IMR-90 (cell line): ENCODE data around the gene GPR183. TPM values are rescaled to one million over a fixed set of nuclear protein-coding genes. Genes with fewer than 3 reads are reported as not detected.

Source experiments
- ATAC-seq: fragments of 200-7000 bp; cut with Tn5 transposase; 2 replicates; pipeline ENCODE4 v1.9.1; 2020; ENCODE audit warnings: low read depth, mild to moderate bottlenecking, moderate library complexity
- BruUV-seq: library from RNA; stranded (reverse); fragments of 400-500 nt; replicated peaks from 2 replicates; lab custom pipeline; 2021; lab: Mats Ljungman, UMichigan
- CTCF ChIA-PET: fragments of 300-600 bp; formaldehyde crosslinking; extraction: SDS; loops from one replicate; lab custom pipeline; 2021; ENCODE audit warnings: antibody characterized with exemption; lab: Yijun Ruan, JAX
- POLR2A ChIA-PET: fragments of 300-600 bp; sonication (Branson Sonifier 250); formaldehyde crosslinking; loops from one replicate; lab custom pipeline; 2022; ENCODE audit warnings: antibody characterized with exemption; ENCODE audit not compliant: unreplicated experiment; lab: Charles Lee
- DNase-seq: peaks from one replicate; pipeline ENCODE4 v3.0.0; 2013
- H2AFZ ChIP-seq: replicated peaks from 2 replicates; pipeline ENCODE3; 2013; ENCODE audit warnings: low read length, mild to moderate bottlenecking; ENCODE audit not compliant: poor library complexity
- H2AK5ac ChIP-seq: 2 replicates; pipeline ENCODE4 v1.6.1; 2013; ENCODE audit warnings: low read depth, low read length, inconsistent platforms
- H2AK9ac ChIP-seq: replicated peaks from 2 replicates; pipeline ENCODE3; 2013; ENCODE audit warnings: mild to moderate bottlenecking, low read depth, low read length, moderate library complexity; ENCODE audit not compliant: poor library complexity
- H2BK120ac ChIP-seq: 2 replicates; pipeline ENCODE4 v1.6.1; 2013; ENCODE audit warnings: low read depth, low read length, inconsistent platforms
- H2BK15ac ChIP-seq: 3 replicates; pipeline ENCODE4 v1.6.1; 2013; ENCODE audit warnings: low read depth, low read length, inconsistent platforms
- H2BK20ac ChIP-seq: 2 replicates; pipeline ENCODE4 v1.6.1; 2013; ENCODE audit warnings: low read depth, mild to moderate bottlenecking, inconsistent platforms, low read length, moderate library complexity
- H2BK5ac ChIP-seq: 2 replicates; pipeline ENCODE4 v1.6.1; 2013; ENCODE audit warnings: mild to moderate bottlenecking, low read depth, low read length, inconsistent platforms; ENCODE audit not compliant: poor library complexity, severe bottlenecking
- H3K14ac ChIP-seq: replicated peaks from 2 replicates; pipeline ENCODE4 v1.6.1; 2013; ENCODE audit warnings: low read depth, low read length, inconsistent platforms
- H3K18ac ChIP-seq: 2 replicates; pipeline ENCODE4 v1.6.1; 2013; ENCODE audit warnings: low read depth, low read length, control low read depth
- H3K23ac ChIP-seq: 2 replicates; pipeline ENCODE4 v1.6.1; 2013; ENCODE audit warnings: low read depth, low read length, inconsistent platforms
- H3K27ac ChIP-seq: 2 replicates; pipeline ENCODE4 v1.5.1; 2013; ENCODE audit warnings: mild to moderate bottlenecking, control low read depth, low read length; ENCODE audit not compliant: insufficient read depth
- H3K27me3 ChIP-seq: 2 replicates; pipeline ENCODE4 v1.6.1; 2013; ENCODE audit warnings: low read length; ENCODE audit not compliant: control insufficient read depth, insufficient read depth
- H3K36me3 ChIP-seq: 2 replicates; pipeline ENCODE4 v1.6.1; 2013; ENCODE audit warnings: low read length, mixed read lengths; ENCODE audit not compliant: control insufficient read depth, insufficient read depth
- H3K4ac ChIP-seq: 2 replicates; pipeline ENCODE4 v1.6.1; 2013; ENCODE audit warnings: low read depth, low read length, inconsistent platforms
- H3K4me1 ChIP-seq: 2 replicates; pipeline ENCODE4 v1.6.1; 2013; ENCODE audit warnings: low read length, mixed read lengths; ENCODE audit not compliant: control insufficient read depth, insufficient read depth
- H3K4me2 ChIP-seq: 2 replicates; pipeline ENCODE4 v1.6.1; 2013; ENCODE audit warnings: low read depth, mild to moderate bottlenecking, control low read depth, low read length, moderate library complexity
- H3K4me3 ChIP-seq: 2 replicates; pipeline ENCODE4 v1.5.1; 2013; ENCODE audit warnings: low read depth, mild to moderate bottlenecking, control low read depth, low read length, moderate library complexity; ENCODE audit not compliant: insufficient read depth
- H3K56ac ChIP-seq: 2 replicates; pipeline ENCODE4 v1.6.1; 2013; ENCODE audit warnings: low read length, inconsistent platforms; ENCODE audit not compliant: insufficient read depth; ENCODE audit errors: extremely low read depth
- H3K79me1 ChIP-seq, 2 experiments: 2 replicates each; pipeline ENCODE4 v1.6.1; 2013; ENCODE audit warnings: low read length in 2 of 2, inconsistent platforms in 1 of 2, low read depth in 1 of 2
- H3K9ac ChIP-seq: 2 replicates; pipeline ENCODE4 v1.6.1; 2013; ENCODE audit warnings: low read depth, low read length, control low read depth
- H3K9me1 ChIP-seq: 2 replicates; pipeline ENCODE4 v1.6.1; 2013; ENCODE audit warnings: low read length, inconsistent platforms; ENCODE audit not compliant: insufficient read depth
- H3K9me3 ChIP-seq: 2 replicates; pipeline ENCODE4 v1.6.1; 2013; ENCODE audit warnings: low read length; ENCODE audit not compliant: control insufficient read depth, insufficient read depth
- H4K20me1 ChIP-seq: 2 replicates; pipeline ENCODE4 v1.6.1; 2013; ENCODE audit warnings: low read length, inconsistent platforms; ENCODE audit not compliant: insufficient read depth
- H4K5ac ChIP-seq: 2 replicates; pipeline ENCODE4 v1.6.1; 2013; ENCODE audit warnings: mild to moderate bottlenecking, low read depth, low read length, control low read depth
- H4K8ac ChIP-seq, 2 experiments: 2 replicates each; pipeline ENCODE4 v1.6.1; 2013; ENCODE audit warnings: low read depth in 2 of 2, low read length in 2 of 2, control low read depth in 1 of 2, inconsistent platforms in 1 of 2
- H4K91ac ChIP-seq: 2 replicates; pipeline ENCODE4 v1.6.1; 2013; ENCODE audit warnings: low read depth, low read length, inconsistent platforms; ENCODE audit not compliant: insufficient read depth
- CEBPB ChIP-seq: IDR thresholded peaks from 2 replicates; pipeline ENCODE4 v1.6.1; 2012; ENCODE audit warnings: low read depth, low read length, improper control_type of control experiment
- MAFK ChIP-seq: IDR thresholded peaks from 2 replicates; pipeline ENCODE4 v1.6.1; 2012; ENCODE audit warnings: low read depth, low read length, improper control_type of control experiment
- MAZ ChIP-seq: IDR thresholded peaks from 2 replicates; pipeline ENCODE4 v1.6.1; 2012; ENCODE audit warnings: low read depth, mild to moderate bottlenecking, low read length, improper control_type of control experiment, moderate library complexity, borderline replicate concordance
- MXI1 ChIP-seq: IDR thresholded peaks from 2 replicates; pipeline ENCODE4 v1.6.1; 2012; ENCODE audit warnings: low read depth, mild to moderate bottlenecking, low read length, moderate library complexity, borderline replicate concordance
- POLR2A ChIP-seq: IDR thresholded peaks from 2 replicates; pipeline ENCODE4 v1.6.1; 2012; ENCODE audit warnings: mild to moderate bottlenecking, low read depth, low read length
- RCOR1 ChIP-seq: IDR thresholded peaks from 2 replicates; pipeline ENCODE4 v1.6.1; 2012; ENCODE audit warnings: mild to moderate bottlenecking, low read length, improper control_type of control experiment; ENCODE audit not compliant: insufficient replicate concordance
- RFX5 ChIP-seq: IDR thresholded peaks from 2 replicates; pipeline ENCODE4 v1.8.0; 2012; ENCODE audit warnings: low read depth, mild to moderate bottlenecking, low read length, moderate library complexity
- SMC3 ChIP-seq: fragments of 150-350 bp; IDR thresholded peaks from 2 replicates; pipeline ENCODE4 v1.6.1; 2016; ENCODE audit warnings: low read depth, mild to moderate bottlenecking, antibody characterized with exemption, low read length, moderate library complexity
- WGBS, 2 experiments: methylation state at CpG; one replicate each; pipeline versions ENCODE4 v1.1.5 to v1.1.7; 2013; ENCODE audit warnings: missing lambda C conversion rate in 2 of 2; ENCODE audit not compliant: insufficient read length in 1 of 2; ENCODE audit errors: extremely low coverage in 2 of 2; 5-methylcytosine and 5-hydroxymethylcytosine counted together
- dilution Hi-C: fragments of 300-500 bp; cut with HindIII; formaldehyde crosslinking; loops from one replicate; pipeline ENCODE4 v1.14.3; 2018; ENCODE audit warnings: low sequenced_read_pairs; ENCODE audit not compliant: unreplicated experiment
- in situ Hi-C: fragments of 300-500 bp; cut with MboI; formaldehyde crosslinking; loops from 3 replicates; pipeline ENCODE4 v1.14.3; 2019; ENCODE audit warnings: low sequenced_read_pairs, inconsistent platforms, mixed read lengths
- intact Hi-C: fragments of 100-400 bp; cut with micrococcal nuclease; formaldehyde crosslinking; loops from 2 replicates; pipeline ENCODE4 v1.10.0; 2022
- polyA plus RNA-seq, 3 experiments: library from polyadenylated mRNA; depleted of rRNA; stranded (reverse); fragments of >200 nt; gene quantifications; 2 replicates each; pipeline ENCODE4 v1.2.3, GENCODE V29; 2012; ENCODE audit warnings: low replicate concordance in 1 of 3
- total RNA-seq: library from RNA; depleted of rRNA; stranded (reverse); fragments of >200 nt; gene quantifications from 2 replicates; pipeline ENCODE4 v1.2.3, GENCODE V29; 2012
- TF ChIP-seq, protein P1 (sequence below): conservative IDR thresholded peaks from 2 replicates; pipeline ENCODE4 v1.5.1; 2012; ENCODE audit warnings: mild to moderate bottlenecking, low read depth, low read length, improper control_type of control experiment
- TF ChIP-seq, protein P2 (sequence below): fragments of 150-350 bp; IDR thresholded peaks from 2 replicates; pipeline ENCODE4 v1.6.1; 2016; ENCODE audit warnings: low read depth, mild to moderate bottlenecking, low read length, moderate library complexity, borderline replicate concordance
- TF ChIP-seq, protein P3 (sequence below): fragments of 150-350 bp; IDR thresholded peaks from 2 replicates; pipeline ENCODE4 v1.6.1; 2017; ENCODE audit warnings: mild to moderate bottlenecking, antibody characterized with exemption, low read length, low read depth

Gene GPR183
- total and polyA plus RNA-seq, 2 of the 4 experiments (the other 2 are of a cell fraction), result 0.18 to 0.31 TPM

DNA sequence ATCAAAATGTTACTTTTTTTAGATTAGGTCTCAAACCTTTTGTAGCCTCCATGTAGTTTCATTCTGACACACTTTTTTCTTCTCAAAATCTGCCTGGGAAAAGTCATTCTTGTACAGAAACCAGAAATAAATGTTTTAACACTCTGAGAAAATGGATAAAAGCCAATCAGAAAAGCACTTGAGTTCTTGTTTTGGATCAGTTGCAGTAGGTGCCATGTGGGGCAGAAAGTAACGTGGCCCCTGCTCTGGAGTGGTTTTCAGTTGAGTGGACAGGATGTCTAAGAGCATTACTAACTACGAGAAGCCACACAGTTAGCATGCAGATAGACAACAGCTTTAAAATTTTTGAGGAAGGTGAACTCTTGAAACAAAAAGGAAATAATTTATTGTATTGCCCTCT lies 19.1 kb downstream of the GPR183 start:
- Histone ChIP-seq H3K9me1 (peaks cover 4% of the 10 kb centered on the region; the same call in 1 of the 2 replicates), H3K18ac (no peak overlapping the region), H3K9me3 (no peaks in the 10 kb centered on the region), H2BK15ac (no peak overlapping the region), H2BK5ac (no peak overlapping the region), H3K9ac (no peak overlapping the region), H3K23ac (no peak overlapping the region), H4K8ac (no peak overlapping the region), H3K4ac (no peak overlapping the region), H3K56ac (no peak overlapping the region), H2AK5ac (no peak overlapping the region), H3K36me3 (no peaks in the 10 kb centered on the region; the same call in 1 of the 2 replicates), H3K4me2 (no peak overlapping the region), H4K91ac (no peak overlapping the region), H3K4me1 (peaks cover 3% of the 10 kb centered on the region; the same call in 1 of the 2 replicates), H4K5ac (no peak overlapping the region), H2BK20ac (no peak overlapping the region), H3K4me3 (no peak overlapping the region), H3K14ac (no peak overlapping the region), H2BK120ac (no peak overlapping the region), H2AFZ (no peak overlapping the region), H3K79me1 (peaks cover 15 to 17% of the 10 kb centered on the region in 2 experiments; a peak in 3 of 4 replicates), H3K27me3 (no peaks in the 10 kb centered on the region), H2AK9ac (no peak overlapping the region), H4K20me1 (no peaks in the 10 kb centered on the region), H3K27ac (no peak overlapping the region)
- ChIA-PET POLR2A (no interaction called here), CTCF (no interaction called here)
- no CpG with 5 or more reads among the region's 2 CpGs for WGBS, 2 experiments
- no TSS peak for BruUV-seq
- TF ChIP-seq POLR2A (no peak), MXI1 (no peak), SMC3 (no peak), CEBPB (no peak), MAZ (no peak), RFX5 (no peak), RCOR1 (no peak), MAFK (no peak)
- TF ChIP-seq, protein P1, sequence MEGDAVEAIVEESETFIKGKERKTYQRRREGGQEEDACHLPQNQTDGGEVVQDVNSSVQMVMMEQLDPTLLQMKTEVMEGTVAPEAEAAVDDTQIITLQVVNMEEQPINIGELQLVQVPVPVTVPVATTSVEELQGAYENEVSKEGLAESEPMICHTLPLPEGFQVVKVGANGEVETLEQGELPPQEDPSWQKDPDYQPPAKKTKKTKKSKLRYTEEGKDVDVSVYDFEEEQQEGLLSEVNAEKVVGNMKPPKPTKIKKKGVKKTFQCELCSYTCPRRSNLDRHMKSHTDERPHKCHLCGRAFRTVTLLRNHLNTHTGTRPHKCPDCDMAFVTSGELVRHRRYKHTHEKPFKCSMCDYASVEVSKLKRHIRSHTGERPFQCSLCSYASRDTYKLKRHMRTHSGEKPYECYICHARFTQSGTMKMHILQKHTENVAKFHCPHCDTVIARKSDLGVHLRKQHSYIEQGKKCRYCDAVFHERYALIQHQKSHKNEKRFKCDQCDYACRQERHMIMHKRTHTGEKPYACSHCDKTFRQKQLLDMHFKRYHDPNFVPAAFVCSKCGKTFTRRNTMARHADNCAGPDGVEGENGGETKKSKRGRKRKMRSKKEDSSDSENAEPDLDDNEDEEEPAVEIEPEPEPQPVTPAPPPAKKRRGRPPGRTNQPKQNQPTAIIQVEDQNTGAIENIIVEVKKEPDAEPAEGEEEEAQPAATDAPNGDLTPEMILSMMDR, result no peak
- TF ChIP-seq, protein P2, sequence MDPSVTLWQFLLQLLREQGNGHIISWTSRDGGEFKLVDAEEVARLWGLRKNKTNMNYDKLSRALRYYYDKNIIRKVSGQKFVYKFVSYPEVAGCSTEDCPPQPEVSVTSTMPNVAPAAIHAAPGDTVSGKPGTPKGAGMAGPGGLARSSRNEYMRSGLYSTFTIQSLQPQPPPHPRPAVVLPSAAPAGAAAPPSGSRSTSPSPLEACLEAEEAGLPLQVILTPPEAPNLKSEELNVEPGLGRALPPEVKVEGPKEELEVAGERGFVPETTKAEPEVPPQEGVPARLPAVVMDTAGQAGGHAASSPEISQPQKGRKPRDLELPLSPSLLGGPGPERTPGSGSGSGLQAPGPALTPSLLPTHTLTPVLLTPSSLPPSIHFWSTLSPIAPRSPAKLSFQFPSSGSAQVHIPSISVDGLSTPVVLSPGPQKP, result no peak
- TF ChIP-seq, protein P3, sequence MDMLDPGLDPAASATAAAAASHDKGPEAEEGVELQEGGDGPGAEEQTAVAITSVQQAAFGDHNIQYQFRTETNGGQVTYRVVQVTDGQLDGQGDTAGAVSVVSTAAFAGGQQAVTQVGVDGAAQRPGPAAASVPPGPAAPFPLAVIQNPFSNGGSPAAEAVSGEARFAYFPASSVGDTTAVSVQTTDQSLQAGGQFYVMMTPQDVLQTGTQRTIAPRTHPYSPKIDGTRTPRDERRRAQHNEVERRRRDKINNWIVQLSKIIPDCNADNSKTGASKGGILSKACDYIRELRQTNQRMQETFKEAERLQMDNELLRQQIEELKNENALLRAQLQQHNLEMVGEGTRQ, result no peak
- in situ Hi-C loops, result no loop called here
- intact Hi-C loops, result no loop called here
- DNase-seq (no peak), ATAC-seq (no peak)
- dilution Hi-C loops, result no loop called here
